Hepatocyte (in vitro differentiated cells): ENCODE results near the gene TMEM184C. TPM values are rescaled to one million over a fixed set of nuclear protein-coding genes. Genes with fewer than 3 reads are reported as not detected.

Source experiments
- DNase-seq: peaks from one replicate; pipeline ENCODE4 v3.0.0-alpha.2; 2016; ENCODE audit warnings: low spot score
- H2AFZ ChIP-seq: fragments of 200-600 bp; sonication (generic); 2 replicates; pipeline ENCODE4 v1.6.0; 2016; ENCODE audit warnings: antibody characterized with exemption, mild to moderate bottlenecking
- H3K27ac ChIP-seq: fragments of 200-600 bp; sonication (generic); 2 replicates; pipeline ENCODE4 v1.5.1; 2016; ENCODE audit warnings: mild to moderate bottlenecking
- H3K27me3 ChIP-seq: fragments of 200-600 bp; sonication (generic); 2 replicates; pipeline ENCODE4 v1.6.1; 2016
- H3K36me3 ChIP-seq: fragments of 200-600 bp; sonication (generic); replicated peaks from 2 replicates; pipeline ENCODE4 v1.5.1; 2016; ENCODE audit warnings: low read depth; ENCODE audit not compliant: insufficient read depth
- H3K4me1 ChIP-seq: fragments of 200-600 bp; sonication (generic); 2 replicates; pipeline ENCODE4 v1.5.1; 2016; ENCODE audit warnings: mild to moderate bottlenecking, moderate library complexity; ENCODE audit not compliant: insufficient read depth
- H3K4me2 ChIP-seq: fragments of 200-600 bp; sonication (generic); 2 replicates; pipeline ENCODE4 v1.6.0; 2016
- H3K4me3 ChIP-seq: fragments of 200-600 bp; sonication (generic); 2 replicates; pipeline ENCODE4 v1.5.1; 2016; ENCODE audit warnings: mild to moderate bottlenecking
- H3K79me2 ChIP-seq: fragments of 200-600 bp; sonication (generic); 2 replicates; pipeline ENCODE4 v1.6.0; 2017; ENCODE audit warnings: mild to moderate bottlenecking
- H3K9me2 ChIP-seq: fragments of 200-600 bp; sonication (generic); replicated peaks from 2 replicates; pipeline ENCODE4 v1.6.0; 2017; ENCODE audit warnings: mild to moderate bottlenecking; ENCODE audit not compliant: insufficient read depth
- H3K9me3 ChIP-seq: fragments of 200-600 bp; sonication (generic); 2 replicates; pipeline ENCODE4 v1.5.1; 2016; ENCODE audit warnings: low read depth, mild to moderate bottlenecking
- H4K20me1 ChIP-seq: fragments of 200-600 bp; sonication (generic); 2 replicates; pipeline ENCODE4 v1.6.0; 2016; ENCODE audit warnings: mild to moderate bottlenecking; ENCODE audit not compliant: insufficient read depth, poor library complexity, severe bottlenecking
- CTCF ChIP-seq: fragments of 200-600 bp; sonication (generic); IDR thresholded peaks from 2 replicates; pipeline ENCODE4 v1.5.1; 2016; ENCODE audit warnings: antibody characterized with exemption, mild to moderate bottlenecking; ENCODE audit not compliant: poor library complexity
- EZH2 ChIP-seq: fragments of 200-600 bp; sonication (generic); IDR thresholded peaks from 2 replicates; pipeline ENCODE4 v1.6.1; 2016; ENCODE audit warnings: antibody characterized with exemption, mild to moderate bottlenecking, borderline replicate concordance
- EZH2phosphoT487 ChIP-seq: fragments of 200-600 bp; sonication (generic); IDR thresholded peaks from one replicate; pipeline ENCODE4 v1.6.1; 2018; ENCODE audit warnings: antibody characterized with exemption, mild to moderate bottlenecking, low read depth, moderate library complexity; ENCODE audit not compliant: unreplicated experiment, severe bottlenecking
- WGBS: methylation state at CpG from one replicate; pipeline ENCODE4 v1.1.6; 2016; ENCODE audit warnings: low lambda C conversion rate; ENCODE audit errors: missing lambda C conversion rate; 5-methylcytosine and 5-hydroxymethylcytosine counted together
- polyA plus RNA-seq: library from polyadenylated mRNA; unstranded; fragments of >200 nt; fragmentation: Nextera tagmentation; extraction: Ambion mirVana; gene quantifications from 2 replicates; pipeline ENCODE4 v1.2.1, GENCODE V29; 2016
- total RNA-seq: library from RNA; depleted of rRNA; stranded (reverse); fragments of >200 nt; gene quantifications from 2 replicates; pipeline ENCODE4 v1.2.3, GENCODE V29; 2014

Gene TMEM184C
- total and polyA plus RNA-seq, 2 experiments from 2014 or later: 43.0 to 43.9 TPM

GRCh38 chr4:147605499-147605898 lies 11.7 kb upstream of the TMEM184C start:
- Histone ChIP-seq H3K4me3 (no peak overlapping the region), H3K4me1 (no peaks in the 10 kb centered on the region), H3K27ac (no peak overlapping the region), H3K9me3 (no peaks in the 10 kb centered on the region), H3K4me2 (no peak overlapping the region), H2AFZ (no peak overlapping the region), H3K27me3 (no peaks in the 10 kb centered on the region), H3K79me2 (no peaks in the 10 kb centered on the region), H3K9me2 (no peaks in the 10 kb centered on the region), H4K20me1 (no peaks in the 10 kb centered on the region), H3K36me3 (no peaks in the 10 kb centered on the region)
- TF ChIP-seq EZH2phosphoT487: no peak
- DNase-seq: no peak

- H3K27me3 ChIP-seq: no peaks in the 10 kb centered on the region
- H3K79me2 ChIP-seq: no peaks in the 10 kb centered on the region
- H4K20me1 ChIP-seq: no peaks in the 10 kb centered on the region
- no peak for TF ChIP-seq EZH2phosphoT487
- H3K4me1 ChIP-seq: no peaks in the 10 kb centered on the region
- no peak overlapping the region for H3K4me3 ChIP-seq
- no peak for DNase-seq
- no peaks in the 10 kb centered on the region for H3K9me2 ChIP-seq
- 92% methylated on average over 1 of the region's 1 CpG for WGBS
- H3K36me3 ChIP-seq: no peaks in the 10 kb centered on the region
- H3K27ac ChIP-seq: no peak overlapping the region
- no peak overlapping the region for H2AFZ ChIP-seq
- no peaks in the 10 kb centered on the region for H3K9me3 ChIP-seq
- no peak overlapping the region for H3K4me2 ChIP-seq
These were observed 9.7 kb upstream of the TMEM184C start for GRCh38 chr4:147607471-147607870.

GRCh38 chr4:147610686-147611085 lies 6.5 kb upstream of the TMEM184C start:
- Histone ChIP-seq H3K4me2 (no peak overlapping the region), H2AFZ (no peak overlapping the region), H3K36me3 (no peaks in the 10 kb centered on the region), H4K20me1 (no peaks in the 10 kb centered on the region), H3K27me3 (no peaks in the 10 kb centered on the region), H3K4me1 (no peaks in the 10 kb centered on the region), H3K4me3 (no peak overlapping the region), H3K9me3 (no peaks in the 10 kb centered on the region), H3K27ac (no peak overlapping the region), H3K79me2 (no peaks in the 10 kb centered on the region), H3K9me2 (no peaks in the 10 kb centered on the region)
- WGBS: 61% methylated on average over 1 of the region's 1 CpG
- no peak for DNase-seq
- TF ChIP-seq EZH2phosphoT487: no peak
- TF ChIP-seq EZH2: no peak
- TF ChIP-seq CTCF: no peak

- Histone ChIP-seq H3K9me2 (no peaks in the 10 kb centered on the region), H3K4me3 (peak overlapping the region; percentile 22), H4K20me1 (peaks cover 5% of the 10 kb centered on the region), H3K79me2 (peaks cover 40% of the 10 kb centered on the region), H2AFZ (peak overlapping the region; percentile 58), H3K4me2 (peak overlapping the region; percentile 76), H3K36me3 (no peaks in the 10 kb centered on the region), H3K27ac (peak overlapping the region; percentile 2), H3K27me3 (no peaks in the 10 kb centered on the region), H3K4me1 (peaks cover 21% of the 10 kb centered on the region), H3K9me3 (no peaks in the 10 kb centered on the region)
- DNase-seq: no peak
- WGBS: 37% methylated on average over 6 of the region's 6 CpGs
- TF ChIP-seq EZH2 (no peak), EZH2phosphoT487 (no peak), CTCF (no peak)
These were observed 386 bp upstream of the TMEM184C start for GRCh38 chr4:147616849-147617172.
